NOMO-1 treated with DMSO at 0.1 percent for 48 hours (cell line): ENCODE results near the gene LRRC74B.
A peak's percentile ranks its signal among the peaks of the same experiment; 100 is the strongest.
"Not testable (repeated sequence)": the region's sequence is repeated elsewhere in the genome, so short reads cannot be mapped to it uniquely, and the experiment has no call there.

Source experiments
- DNase-seq: peaks from one replicate; lab custom pipeline; 2025; ENCODE audit not compliant: unreplicated experiment; lab: John Stamatoyannopoulos, UW

LRRC74B gene

GRCh38 chr22:21045585-21046294 is at the start of gene LRRC74B:
LRRC74B (plus strand) TSS chr22:21045946; CDS start chr22:21045987, 41 bp downstream.
- peak; percentile 75 for DNase-seq

- no peak for DNase-seq
Measured at GRCh38 chr22:20996031-20996410, 49.7 kb upstream of the LRRC74B start.

GRCh38 chr22:20996598-20997535 is 48.9 kb upstream of the LRRC74B start:
- no peak for DNase-seq

- no peak for DNase-seq
Measured at GRCh38 chr22:20997536-20998257, 48.0 kb upstream of the LRRC74B start.

- no peak for DNase-seq
Measured at GRCh38 chr22:20998411-20999336, 47.1 kb upstream of the LRRC74B start.

GRCh38 chr22:20999350-21000206 is 46.2 kb upstream of the LRRC74B start:
- no peak for DNase-seq

- no peak for DNase-seq
Measured at GRCh38 chr22:21000207-21000986, 45.3 kb upstream of the LRRC74B start.

GRCh38 chr22:21000987-21001600 is 44.7 kb upstream of the LRRC74B start:
- DNase-seq, result no peak

GRCh38 chr22:21001601-21002325 is 44.0 kb upstream of the LRRC74B start, which contains the start of gene THAP7:
THAP7 (minus strand) TSS chr22:21002118; CDS start chr22:21001911, 207 bp downstream.
- DNase-seq, result peak; percentile 95

- DNase-seq, result no peak
Measured at GRCh38 chr22:21003782-21004181, 42.0 kb upstream of the LRRC74B start.

- not testable (repeated sequence) for DNase-seq
Measured at GRCh38 chr22:21009208-21009607, 36.5 kb upstream of the LRRC74B start.

- DNase-seq, result peak; percentile 19
Measured at GRCh38 chr22:21009638-21010425, 35.9 kb upstream of the LRRC74B start.

GRCh38 chr22:21010426-21011113 is 35.2 kb upstream of the LRRC74B start:
- DNase-seq, result no peak

- no peak for DNase-seq
Measured at GRCh38 chr22:21012446-21013407, 33.0 kb upstream of the LRRC74B start.

GRCh38 chr22:21013657-21014201 is 32.0 kb upstream of the LRRC74B start:
- no peak for DNase-seq
